Pancreas (tissue), 10 donors: ENCODE results near the gene MRPL39. TPM values are rescaled to one million over a fixed set of nuclear protein-coding genes. Genes with fewer than 3 reads are reported as not detected.

Experiments
- ATAC-seq, 4 donors: fragments of 200-7000 bp; cut with Tn5 transposase; one replicate each; pipeline versions ENCODE4 v1.8.0 to v1.9.1; 2020; ENCODE audit warnings: mild to moderate bottlenecking in 4 of 4, moderate library complexity in 4 of 4
- DNase-seq, 6 donors: peaks; one replicate each; pipeline ENCODE4 v3.0.0-alpha.2; 2020
- FAIRE-seq: peaks from 2 replicates; lab custom pipeline; 2012; peaks lifted over from hg19 to GRCh38; lab: Jason Lieb, UNC
- H3K27ac ChIP-seq, 4 donors: fragments of 200-600 bp; sonication (generic); 1 replicate in 3 of 4; 2 replicates in 1 of 4; pipeline versions ENCODE4 v1.5.0 to v1.8.0; 2020
- H3K27me3 ChIP-seq, 4 donors: fragments of 200-600 bp; one replicate each; pipeline ENCODE4 v1.8.0; 2021
- H3K36me3 ChIP-seq, 3 donors: fragments of 200-600 bp; sonication (generic) in 1 of 3; one replicate each; pipeline versions ENCODE4 v1.5.0 to v1.8.0; 2020 to 2021
- H3K4me1 ChIP-seq, 3 donors: fragments of 200-600 bp; one replicate each; pipeline ENCODE4 v1.8.0; 2021
- H3K4me3 ChIP-seq, 4 donors: fragments of 200-600 bp; sonication (generic) in 2 of 4; one replicate each; pipeline versions ENCODE4 v1.5.0 to v1.8.0; 2020 to 2021
- H3K9me3 ChIP-seq, 4 donors: fragments of 200-600 bp; one replicate each; pipeline ENCODE4 v1.8.0; 2021
- CTCF ChIP-seq, 4 donors: fragments of 200-600 bp; sonication (generic) in 3 of 4; IDR thresholded peaks; one replicate each; pipeline versions ENCODE4 v1.5.0 to v1.8.0; 2021; ENCODE audit warnings: antibody characterized with exemption in 4 of 4
- WGBS, 2 donors: extraction: QIAGEN DNeasy Blood & Tissue Kit; methylation state at CpG; one replicate each; pipeline ENCODE4 v1.1.7; 2013; 5-methylcytosine and 5-hydroxymethylcytosine counted together
- intact Hi-C, 3 donors: fragments of 100-400 bp; cut with DNase I; formaldehyde crosslinking; loops; one replicate each; pipeline versions ENCODE4 v1.11.1 to v1.14.2; 2022
- polyA plus RNA-seq, 2 donors: library from polyadenylated mRNA; stranded (reverse); fragments of 200-250 nt; gene quantifications; one replicate each; pipeline ENCODE4 v1.2.3, GENCODE V29; 2013
- total RNA-seq, 6 donors: library from RNA; stranded (reverse); fragmentation: NEBNext Ultra II Directional in 4 of 6; extraction: Animal tissue kit (Norgen Biotek cat#: 25700) in 4 of 6; gene quantifications; one replicate each; pipeline versions ENCODE4 v1.2.1 to v1.2.4, GENCODE V29; 2021 to 2023
- donor health status: healthy with polysubstance abuse.
- donor health status: DM: no; HTN: no; CAD: no; lungs with moderate emphysema.
- donor health status: DM: no; HTN: no; CAD: no.
- donor health status: control.
- donor health status: control.
- donor health status: Bipolar disorder and iron deficiency.
- donor health status: DM: yes; HTN: yes; CAD: no.
- donor health status: DM: no; HTN: no; CAD: no.
- donor health status: DM: no; HTN: no; CAD: no.
- donor health status: DM: yes; HTN: yes; CAD: no.

Gene MRPL39
- total and polyA plus RNA-seq, 8 donors: 9.6 to 16.9 (median 12.9) TPM

GRCh38 chr21:25571726-25572121 lies 35.6 kb downstream of the MRPL39 start:
- 91 to 97% methylated on average over 1 of the region's 1 CpG for WGBS, 2 donors
- no peak for FAIRE-seq
- no peak for DNase-seq
- Histone ChIP-seq H3K4me3 (no peak overlapping the region), H3K27ac (no peak overlapping the region), H3K27me3 (no peaks in the 10 kb centered on the region), H3K4me1 (peaks cover 0 to 10% (median 6%) of the 10 kb centered on the region in 3 donors), H3K9me3 (no peaks in the 10 kb centered on the region), H3K36me3 (no peaks in the 10 kb centered on the region)
- no peak for TF ChIP-seq CTCF (IDR thresholded peaks at IDR 0.05)
- ATAC-seq: no peak
- intact Hi-C loops: no loop called here

GRCh38 chr21:25569711-25570110 lies 37.6 kb downstream of the MRPL39 start:
- no peaks in the 10 kb centered on the region for H3K27me3 ChIP-seq

DNA sequence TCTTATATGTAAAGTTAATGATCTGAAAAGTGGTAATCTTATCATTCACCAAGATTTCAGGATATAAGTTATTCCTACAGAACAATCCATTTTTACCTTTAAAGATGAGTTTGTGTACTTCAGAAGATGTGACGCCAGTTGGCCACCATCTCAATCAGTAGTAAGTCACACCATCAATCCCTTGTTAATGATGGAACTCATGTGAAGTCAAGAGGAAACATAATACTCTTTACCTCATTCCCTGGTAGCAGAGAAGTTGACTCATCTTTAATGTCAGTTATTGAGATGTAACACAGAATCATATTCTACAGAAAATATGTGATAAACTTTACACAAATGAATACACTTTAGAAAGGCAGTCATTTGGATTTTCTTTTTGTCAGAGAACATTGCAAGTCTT lies 38.2 kb downstream of the MRPL39 start:
- no peak for FAIRE-seq
- 87 to 97% methylated on average over 1 of the region's 1 CpG for WGBS, 2 donors

More at GRCh38 chr21:25569711-25570110, 37.6 kb downstream of the MRPL39 start:
- FAIRE-seq: no peak
- DNase-seq: no peak
- no peak for TF ChIP-seq CTCF (IDR thresholded peaks at IDR 0.05)
- 85 to 93% methylated on average over 4 of the region's 4 CpGs for whole genome bisulfite sequencing, 2 donors
- no peak for ATAC-seq
- H3K27ac ChIP-seq: no peak overlapping the region
- H3K36me3 ChIP-seq: no peaks in the 10 kb centered on the region
- no peak overlapping the region for H3K4me3 ChIP-seq
- intact Hi-C loops: no loop called here
- no peaks in the 10 kb centered on the region for H3K9me3 ChIP-seq
- H3K4me1 ChIP-seq: peaks cover 0 to 10% (median 6%) of the 10 kb centered on the region in 3 donors

GRCh38 chr21:25568246-25568645 lies 39.0 kb downstream of the MRPL39 start:
- ATAC-seq (peak in 2 of 4 donors; percentile 65 to 71), FAIRE-seq (no peak), DNase-seq (no peak)
- WGBS, 2 donors: 63 to 65% methylated on average over 5 of the region's 5 CpGs
- Histone ChIP-seq H3K27me3 (no peaks in the 10 kb centered on the region), H3K27ac (no peak overlapping the region), H3K4me3 (no peak overlapping the region), H3K4me1 (no peaks in the 10 kb centered on the region), H3K36me3 (no peaks in the 10 kb centered on the region), H3K9me3 (no peaks in the 10 kb centered on the region)
- intact Hi-C loops: no loop called here
- no peak for TF ChIP-seq CTCF (IDR thresholded peaks at IDR 0.05)

More for the DNA sequence above, 38.2 kb downstream of the MRPL39 start:
- Histone ChIP-seq H3K36me3 (no peaks in the 10 kb centered on the region), H3K27me3 (no peaks in the 10 kb centered on the region), H3K27ac (no peak overlapping the region), H3K4me3 (no peak overlapping the region), H3K4me1 (peaks cover 0 to 7% (median 6%) of the 10 kb centered on the region in 3 donors), H3K9me3 (no peaks in the 10 kb centered on the region)
- DNase-seq: no peak
- intact Hi-C loops: no loop called here
- ATAC-seq: no peak
- no peak for TF ChIP-seq CTCF (IDR thresholded peaks at IDR 0.05)

DNA sequence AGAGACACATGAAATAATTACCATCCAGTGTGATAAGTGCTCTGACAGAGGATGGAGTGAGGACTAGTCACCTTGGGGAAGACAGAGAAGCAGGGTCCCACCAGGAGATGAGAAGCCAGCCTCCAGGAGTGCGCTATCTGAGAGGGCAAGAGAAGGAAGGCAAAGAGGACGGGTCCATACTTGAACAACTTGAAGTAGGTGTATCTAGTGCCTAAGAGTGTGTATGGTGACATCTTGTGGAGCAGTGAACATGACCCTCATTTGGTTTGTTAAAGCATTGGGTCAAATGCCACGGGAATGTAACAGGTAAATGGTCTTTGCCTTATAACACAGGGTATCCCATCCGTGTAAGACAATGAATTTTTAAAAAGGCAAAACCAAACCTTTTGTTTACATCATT lies 39.8 kb downstream of the MRPL39 start:
- intact Hi-C loops: no loop called here
- H3K27me3 ChIP-seq: no peaks in the 10 kb centered on the region
- DNase-seq (no peak), ATAC-seq (no peak), FAIRE-seq (no peak)
- H3K36me3 ChIP-seq: no peaks in the 10 kb centered on the region
- WGBS, 2 donors: 85 to 86% methylated on average over 4 of the region's 4 CpGs
- H3K4me1 ChIP-seq: no peaks in the 10 kb centered on the region
- H3K9me3 ChIP-seq: no peaks in the 10 kb centered on the region
- H3K4me3 ChIP-seq: no peak overlapping the region
- H3K27ac ChIP-seq: no peak overlapping the region
- no peak for TF ChIP-seq CTCF (IDR thresholded peaks at IDR 0.05)
